Activated CD4-positive, alpha-beta T cell treated with anti-CD3 and anti-CD28 coated beads for 36 hours (primary cell): ENCODE measurements around the gene EDN2. TPM values are rescaled to one million over a fixed set of nuclear protein-coding genes. Genes with fewer than 3 reads are reported as not detected.

ENCODE experiments used
- ATAC-seq: fragments of 200-7000 bp; cut with Tn5 transposase; one replicate; pipeline ENCODE4 v1.10.0; 2021; ENCODE audit warnings: mild to moderate bottlenecking, moderate library complexity
- CTCF ChIA-PET: fragments of 350-600 bp; sonication (Branson Sonifier 250); formaldehyde crosslinking; loops from one replicate; lab custom pipeline; 2021; ENCODE audit warnings: antibody characterized with exemption; lab: Charles Lee
- POLR2A ChIA-PET: fragments of 350-600 bp; sonication (Branson Sonifier 250); formaldehyde crosslinking; loops from one replicate; lab custom pipeline; 2021; ENCODE audit warnings: antibody characterized with exemption, inconsistent platforms; lab: Charles Lee
- DNase-seq: peaks from one replicate; pipeline ENCODE4 v3.0.0-alpha.2; 2020
- H3K27ac Mint-ChIP-seq: one replicate; pipeline ENCODE4 v1.8.0; 2021; ENCODE audit warnings: mixed read lengths
- H3K27me3 Mint-ChIP-seq: one replicate; pipeline ENCODE4 v1.8.0; 2021; ENCODE audit warnings: mixed read lengths
- H3K36me3 Mint-ChIP-seq: one replicate; pipeline ENCODE4 v1.8.0; 2021; ENCODE audit warnings: low read depth, mixed read lengths
- H3K4me1 Mint-ChIP-seq: one replicate; pipeline ENCODE4 v1.8.0; 2021; ENCODE audit warnings: mixed read lengths
- H3K4me3 Mint-ChIP-seq: one replicate; pipeline ENCODE4 v1.8.0; 2021; ENCODE audit warnings: mild to moderate bottlenecking, moderate library complexity, mixed read lengths
- H3K9me3 Mint-ChIP-seq: one replicate; pipeline ENCODE4 v1.8.0; 2021; ENCODE audit warnings: low read depth, mixed read lengths
- intact Hi-C, 2 experiments: fragments of 100-400 bp; cut with DNase I in 1 of 2; cut with micrococcal nuclease in 1 of 2; formaldehyde crosslinking; loops; one replicate each; pipeline versions ENCODE4 v1.14.2 to v1.15.1; 2022 to 2024; cut with DNase I, micrococcal nuclease
- total RNA-seq, 2 experiments: library from RNA; stranded (reverse); gene quantifications; one replicate each; pipeline ENCODE4 v1.2.3, GENCODE V29; 2021

EDN2 gene
- total RNA-seq, 2 experiments from 2014 or later = not detected

DNA sequence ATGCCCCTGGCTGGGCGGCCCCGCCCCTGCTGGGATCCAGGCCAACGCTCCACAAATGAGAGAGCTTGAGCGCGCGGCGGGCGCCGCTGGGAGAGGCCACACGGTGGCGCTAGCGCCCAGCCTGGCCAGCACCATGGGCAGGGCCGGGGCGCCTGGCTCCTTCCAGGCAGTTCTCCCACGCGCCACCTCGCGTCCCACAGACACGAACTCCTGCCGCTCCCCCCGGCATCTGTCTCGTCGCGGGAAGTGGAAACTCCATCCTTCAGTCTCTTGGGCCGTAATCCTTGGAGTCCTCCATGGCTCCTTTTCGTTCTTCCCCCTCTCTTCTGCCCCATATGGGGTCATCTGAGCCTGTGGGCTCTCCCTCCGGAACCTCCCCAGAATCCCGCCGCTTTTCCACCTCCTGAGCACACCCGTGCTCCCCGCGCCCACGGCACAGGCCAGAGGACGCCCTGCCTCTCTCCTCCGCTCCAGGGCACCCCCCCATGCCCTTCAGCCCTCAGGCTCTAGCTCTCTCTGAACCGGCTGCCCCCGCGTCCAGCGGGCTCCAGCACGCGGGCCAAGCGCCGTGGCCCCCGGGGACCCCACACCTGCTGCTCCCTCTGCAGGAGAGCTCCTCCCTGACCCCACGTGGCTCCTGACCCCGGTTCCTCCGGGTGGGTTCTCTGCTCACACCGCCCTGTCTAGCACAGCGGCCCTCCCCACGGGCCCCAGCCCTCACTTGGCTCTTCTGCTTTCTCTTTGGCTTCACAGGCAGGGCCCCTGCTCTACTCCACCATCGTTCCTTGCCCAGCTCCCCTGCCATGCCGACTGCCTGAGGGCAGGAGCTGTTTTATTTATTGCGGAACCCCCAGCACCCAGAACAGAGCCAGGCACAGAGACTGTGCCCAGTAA is 31.9 kb upstream of the EDN2 start:
- intact Hi-C loops = loop anchor here (1.0 to 10.0 kb wide), 5 partner anchors 278 to 657 kb away; no protein-coding TSS in a partner anchor
- POLR2A ChIA-PET = no interaction called here
- peak; percentile 87 for DNase-seq
- H3K4me3 Mint-ChIP-seq = peak overlapping the region; percentile 19
- H3K4me1 Mint-ChIP-seq = peaks cover 11% of the 10 kb centered on the region
- H3K9me3 Mint-ChIP-seq = no peaks in the 10 kb centered on the region
- peak overlapping the region; percentile 16 for H3K27ac Mint-ChIP-seq
- CTCF ChIA-PET = interaction anchor here (0.6 to 2.6 kb wide), 14 partner anchors 8 to 657 kb away, joined by 3 to 12 read pairs (median 3); partner anchors contain the start of gene HIVEP3
- H3K27me3 Mint-ChIP-seq = no peaks in the 10 kb centered on the region
- peaks cover 29% of the 10 kb centered on the region for H3K36me3 Mint-ChIP-seq
- ATAC-seq = peak; percentile 92

DNA sequence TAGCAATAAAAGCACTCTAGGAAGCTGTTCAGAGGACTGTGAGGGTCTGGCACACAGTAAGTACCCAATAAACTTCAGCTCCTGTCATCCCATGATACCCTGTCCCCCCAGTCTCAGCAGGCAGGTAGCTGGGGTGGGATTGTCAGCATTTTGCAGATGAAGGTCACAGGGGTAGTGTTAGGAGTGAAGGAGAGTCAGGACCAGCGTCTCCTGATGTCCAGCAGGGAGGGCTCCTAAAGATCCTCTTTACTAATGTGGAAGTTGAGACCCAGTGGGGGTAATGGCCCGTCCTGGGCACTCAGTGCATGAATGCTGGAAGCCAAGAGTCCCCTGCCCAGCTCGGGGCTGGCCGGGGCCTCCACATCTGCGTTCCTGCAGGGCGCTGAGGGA is 31.3 kb upstream of the EDN2 start:
- H3K36me3 Mint-ChIP-seq = peaks cover 31% of the 10 kb centered on the region

DNA sequence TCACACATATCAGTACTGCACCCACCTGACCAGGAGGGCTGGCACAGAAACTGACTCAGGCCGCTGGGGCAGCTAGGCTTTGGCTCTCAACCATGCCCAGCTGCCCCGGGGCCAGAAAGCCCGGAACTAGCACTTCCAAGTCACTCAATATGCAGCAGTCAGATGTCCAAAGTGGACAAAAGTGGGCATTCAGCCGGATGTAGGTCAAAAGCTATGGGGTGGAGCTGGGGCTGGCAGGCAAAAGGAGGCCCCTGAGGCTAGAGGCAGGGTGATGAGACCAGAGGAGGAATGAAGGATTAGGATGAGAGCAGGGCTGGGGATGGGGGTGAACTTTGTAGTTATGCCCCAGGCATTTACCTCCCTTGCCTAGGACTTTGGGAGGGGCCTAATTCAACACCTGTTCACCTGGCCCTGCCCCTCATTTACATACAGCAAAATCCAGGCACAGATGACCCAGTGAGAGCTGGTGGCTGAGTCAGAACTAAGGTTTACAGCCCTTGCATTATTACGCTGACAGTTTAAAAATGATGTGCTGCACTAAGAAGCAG is 30.7 kb upstream of the EDN2 start:
- CTCF ChIA-PET = interaction anchor here (0.6 to 2.6 kb wide), 8 partner anchors 9 to 658 kb away, joined by 3 to 12 read pairs (median 4); no protein-coding TSS in a partner anchor
- peaks cover 11% of the 10 kb centered on the region for H3K4me1 Mint-ChIP-seq
- DNase-seq = no peak
- H3K27ac Mint-ChIP-seq = no peak overlapping the region
- H3K27me3 Mint-ChIP-seq = no peaks in the 10 kb centered on the region
- H3K36me3 Mint-ChIP-seq = peaks cover 30% of the 10 kb centered on the region
- no peaks in the 10 kb centered on the region for H3K9me3 Mint-ChIP-seq
- ATAC-seq = no peak
- POLR2A ChIA-PET = no interaction called here
- no peak overlapping the region for H3K4me3 Mint-ChIP-seq
- intact Hi-C loops = loop anchor here (5.0 to 10.0 kb wide), 3 partner anchors 280 to 380 kb away; no protein-coding TSS in a partner anchor

More for the DNA sequence above, 31.3 kb upstream of the EDN2 start:
- Mint-ChIP-seq H3K4me3 (no peak overlapping the region), H3K27ac (no peak overlapping the region), H3K9me3 (no peaks in the 10 kb centered on the region), H3K4me1 (peaks cover 11% of the 10 kb centered on the region), H3K27me3 (no peaks in the 10 kb centered on the region)
- ATAC-seq = no peak
- no peak for DNase-seq
- ChIA-PET CTCF (interaction anchor here (0.6 to 2.6 kb wide), 14 partner anchors 9 to 658 kb away, joined by 3 to 12 read pairs (median 4); partner anchors contain the start of gene HIVEP3), POLR2A (no interaction called here)
- intact Hi-C loops = loop anchor here (1.0 to 10.0 kb wide), 5 partner anchors 279 to 658 kb away; no protein-coding TSS in a partner anchor

DNA sequence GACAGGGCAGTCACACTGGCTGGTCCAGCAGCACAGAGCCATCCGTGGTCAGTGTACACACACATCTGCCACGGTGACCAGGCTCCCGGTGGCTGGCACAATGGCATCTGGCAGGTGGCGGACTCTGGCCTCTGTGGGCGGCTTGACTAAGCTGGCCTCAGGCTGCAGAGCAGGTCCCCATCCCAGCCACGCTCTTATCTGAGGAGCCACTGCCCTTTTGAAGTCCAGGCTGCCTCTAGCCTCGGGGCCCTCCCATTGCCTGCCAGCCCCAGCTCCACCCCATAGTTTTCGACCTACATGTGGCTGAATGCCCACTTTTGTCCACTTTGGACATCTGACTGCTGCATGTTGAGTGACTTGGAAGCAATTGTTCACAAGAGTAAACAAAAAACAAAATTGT is 29.9 kb upstream of the EDN2 start:
- ATAC-seq (no peak), DNase-seq (no peak)
- ChIA-PET CTCF (interaction anchor here (0.6 to 2.6 kb wide), 5 partner anchors 8 to 349 kb away, joined by 3 to 12 read pairs (median 3); no protein-coding TSS in a partner anchor), POLR2A (no interaction called here)
- H3K36me3 Mint-ChIP-seq = peaks cover 34% of the 10 kb centered on the region
- H3K27ac Mint-ChIP-seq = no peak overlapping the region
- H3K9me3 Mint-ChIP-seq = no peaks in the 10 kb centered on the region
- H3K27me3 Mint-ChIP-seq = no peaks in the 10 kb centered on the region
- intact Hi-C loops = loop anchor here in 1 of 2 experiments (10.0 kb wide), 2 partner anchors 280 to 380 kb away; no protein-coding TSS in a partner anchor
- H3K4me3 Mint-ChIP-seq = no peak overlapping the region
- peaks cover 11% of the 10 kb centered on the region for H3K4me1 Mint-ChIP-seq

DNA sequence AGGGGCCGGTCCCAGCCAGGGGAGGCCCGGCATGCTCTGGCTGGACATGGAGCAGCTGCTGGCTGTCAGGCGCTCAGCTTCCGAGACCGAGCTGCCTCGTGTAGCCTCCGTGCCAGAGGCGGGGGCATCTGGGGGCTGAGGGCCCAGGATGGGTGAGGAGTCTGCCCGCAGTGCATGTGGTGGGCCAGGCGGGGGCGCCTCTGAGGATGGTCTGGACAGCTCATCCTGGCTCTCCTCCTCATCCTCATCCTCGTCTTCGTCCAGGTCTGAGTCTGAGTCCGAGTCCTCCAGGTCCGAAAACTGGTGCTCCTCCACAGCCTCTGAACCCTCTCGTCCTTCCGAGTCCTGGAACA is 28.9 kb upstream of the EDN2 start:
- Mint-ChIP-seq H3K4me1 (peaks cover 11% of the 10 kb centered on the region), H3K36me3 (peaks cover 34% of the 10 kb centered on the region), H3K9me3 (no peaks in the 10 kb centered on the region), H3K4me3 (no peak overlapping the region), H3K27ac (no peak overlapping the region), H3K27me3 (no peaks in the 10 kb centered on the region)
- no peak for ATAC-seq
- ChIA-PET POLR2A (no interaction called here), CTCF (interaction anchor here (0.6 to 2.0 kb wide), 3 partner anchors 10 to 599 kb away, joined by 3 to 6 read pairs (median 3); no protein-coding TSS in a partner anchor)
- DNase-seq = peak; percentile 54
- intact Hi-C loops = loop anchor here in 1 of 2 experiments (10.0 kb wide), 2 partner anchors 281 to 381 kb away; no protein-coding TSS in a partner anchor

DNA sequence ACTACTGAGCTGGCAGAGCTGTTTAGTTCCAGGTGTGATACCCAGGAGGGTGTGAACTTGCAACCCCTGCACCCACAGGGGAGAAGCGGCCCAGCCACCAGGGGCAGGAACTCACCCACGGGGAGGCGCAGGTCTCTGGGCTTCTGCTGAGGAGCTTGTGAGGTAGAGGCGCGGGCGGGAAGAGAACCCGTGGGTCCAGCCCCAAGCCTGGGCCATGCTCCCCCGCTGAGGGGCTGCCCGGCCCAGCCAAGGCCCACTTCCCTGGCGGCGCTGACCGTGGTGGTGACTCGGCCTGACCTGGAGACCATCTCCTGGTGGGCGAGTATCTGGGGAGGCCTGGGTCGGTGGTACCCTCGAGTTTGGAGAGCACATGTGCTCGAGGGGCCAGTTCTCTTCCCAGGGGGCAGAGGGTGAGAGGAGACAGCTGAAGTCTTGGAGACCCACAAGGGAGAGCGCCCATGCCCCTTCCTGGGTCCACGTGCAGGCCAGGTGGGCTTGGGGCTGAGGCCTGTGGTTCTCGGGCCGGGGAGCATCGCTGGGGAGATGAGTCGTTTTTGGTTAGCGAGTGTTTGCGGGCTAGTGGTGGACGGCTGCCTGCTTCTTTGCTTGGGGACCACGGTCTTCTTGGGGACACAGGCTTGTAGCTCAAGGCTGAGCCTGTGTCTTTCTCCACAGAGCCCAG is 28.4 kb upstream of the EDN2 start:
- intact Hi-C loops = loop anchor here in 1 of 2 experiments (10.0 kb wide), 2 partner anchors 282 to 382 kb away; no protein-coding TSS in a partner anchor
- POLR2A ChIA-PET = no interaction called here
- no peaks in the 10 kb centered on the region for H3K9me3 Mint-ChIP-seq
- no peaks in the 10 kb centered on the region for H3K27me3 Mint-ChIP-seq
- no peak overlapping the region for H3K4me3 Mint-ChIP-seq
- H3K4me1 Mint-ChIP-seq = peaks cover 11% of the 10 kb centered on the region
- DNase-seq (no peak), ATAC-seq (no peak)
- peaks cover 34% of the 10 kb centered on the region for H3K36me3 Mint-ChIP-seq
- no peak overlapping the region for H3K27ac Mint-ChIP-seq
- CTCF ChIA-PET = interaction anchor here (0.6 to 2.0 kb wide), 2 partner anchors 11 to 599 kb away, joined by 3 to 6 read pairs; no protein-coding TSS in a partner anchor

DNA sequence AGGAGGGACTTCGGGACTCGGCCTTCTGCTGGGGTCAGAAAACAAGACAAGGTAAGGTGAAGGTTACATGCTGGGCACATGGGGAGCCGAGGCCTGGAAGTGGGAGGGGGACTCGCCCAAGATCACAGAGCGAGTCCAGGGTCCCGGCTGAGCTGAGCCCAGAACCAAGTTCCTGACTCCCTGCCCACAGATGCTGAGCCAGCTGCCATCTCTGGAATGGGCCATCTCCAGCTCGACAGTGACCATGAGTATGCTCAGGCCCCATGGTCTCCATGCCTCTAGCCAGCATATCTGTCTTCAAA is 26.7 kb upstream of the EDN2 start:
- CTCF ChIA-PET = no interaction called here
- Mint-ChIP-seq H3K4me1 (peaks cover under 1% of the 10 kb centered on the region), H3K27me3 (no peaks in the 10 kb centered on the region), H3K27ac (no peak overlapping the region), H3K9me3 (no peaks in the 10 kb centered on the region), H3K36me3 (peaks cover 30% of the 10 kb centered on the region), H3K4me3 (no peak overlapping the region)
- POLR2A ChIA-PET = no interaction called here
- DNase-seq = no peak
- intact Hi-C loops = loop anchor here in 1 of 2 experiments (10.0 kb wide), 2 partner anchors 284 to 384 kb away; no protein-coding TSS in a partner anchor
- ATAC-seq = no peak

DNA sequence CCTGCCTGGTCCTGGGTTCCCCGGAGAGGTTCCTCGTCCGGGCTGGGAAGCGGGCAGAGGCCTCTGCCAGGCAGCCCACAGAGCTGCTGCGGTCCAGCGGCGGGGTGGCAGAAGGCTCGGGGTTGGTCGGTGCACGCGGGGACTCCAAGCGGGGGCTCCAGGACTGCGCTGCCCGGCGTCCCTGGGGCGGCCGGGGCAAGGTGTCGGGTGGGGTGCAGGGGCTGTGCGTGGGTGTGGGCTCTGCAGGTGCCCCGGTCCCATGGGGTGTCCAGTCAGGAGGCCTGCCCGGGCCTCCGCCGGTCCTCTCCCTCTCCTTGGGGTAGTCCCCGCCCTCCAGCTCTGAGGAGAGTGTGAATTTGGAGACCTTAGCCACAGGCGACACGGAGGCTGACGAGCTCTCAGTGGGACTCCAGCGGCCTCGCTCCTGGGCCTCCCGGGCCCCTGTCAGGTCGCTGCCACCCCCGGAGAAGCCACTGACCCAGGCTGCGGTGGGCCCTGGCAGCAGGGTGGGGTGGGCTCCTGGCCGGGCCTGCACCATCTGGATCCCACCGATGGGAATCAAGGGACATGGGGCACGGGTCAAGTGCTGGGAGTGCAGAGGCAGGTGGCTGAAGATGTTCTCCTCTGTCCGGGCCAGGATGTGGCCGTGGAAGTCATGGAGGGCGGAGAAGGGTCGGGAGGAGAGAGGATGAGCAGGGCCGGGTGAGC is 26.2 kb upstream of the EDN2 start:
- DNase-seq = no peak
- intact Hi-C loops = loop anchor here in 1 of 2 experiments (10.0 kb wide), 2 partner anchors 284 to 384 kb away; no protein-coding TSS in a partner anchor
- H3K36me3 Mint-ChIP-seq = peaks cover 29% of the 10 kb centered on the region
- ChIA-PET POLR2A (no interaction called here), CTCF (no interaction called here)
- H3K27ac Mint-ChIP-seq = no peak overlapping the region
- H3K9me3 Mint-ChIP-seq = no peaks in the 10 kb centered on the region
- no peak for ATAC-seq
- H3K4me1 Mint-ChIP-seq = no peaks in the 10 kb centered on the region
- no peaks in the 10 kb centered on the region for H3K27me3 Mint-ChIP-seq
- no peak overlapping the region for H3K4me3 Mint-ChIP-seq

DNA sequence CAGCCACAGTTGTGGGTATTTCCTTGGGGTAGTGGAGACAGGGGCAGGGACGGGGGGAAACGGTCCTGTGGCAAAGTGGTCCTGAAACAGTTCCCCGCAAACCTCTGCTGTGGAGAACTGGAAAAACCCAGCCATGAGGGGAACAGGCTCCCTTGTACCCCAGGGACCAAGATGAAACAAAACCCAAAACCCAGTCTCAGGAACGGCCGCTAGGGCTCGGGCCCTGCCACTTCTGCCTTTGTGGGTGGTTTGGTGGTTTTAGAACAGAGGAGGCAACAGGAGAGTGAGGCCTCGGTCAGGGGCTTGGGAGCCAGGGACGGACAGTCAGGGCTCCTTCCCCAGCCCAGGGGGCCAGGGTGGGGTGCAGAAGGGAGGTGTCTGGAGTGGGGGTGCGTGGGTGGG is 24.8 kb upstream of the EDN2 start:
- DNase-seq (no peak), ATAC-seq (no peak)
- peaks cover 7% of the 10 kb centered on the region for H3K4me1 Mint-ChIP-seq
- POLR2A ChIA-PET = no interaction called here
- CTCF ChIA-PET = no interaction called here
- H3K4me3 Mint-ChIP-seq = no peak overlapping the region
- no peaks in the 10 kb centered on the region for H3K27me3 Mint-ChIP-seq
- no peak overlapping the region for H3K27ac Mint-ChIP-seq
- peaks cover 24% of the 10 kb centered on the region for H3K36me3 Mint-ChIP-seq
- intact Hi-C loops = no loop called here
- no peaks in the 10 kb centered on the region for H3K9me3 Mint-ChIP-seq

DNA sequence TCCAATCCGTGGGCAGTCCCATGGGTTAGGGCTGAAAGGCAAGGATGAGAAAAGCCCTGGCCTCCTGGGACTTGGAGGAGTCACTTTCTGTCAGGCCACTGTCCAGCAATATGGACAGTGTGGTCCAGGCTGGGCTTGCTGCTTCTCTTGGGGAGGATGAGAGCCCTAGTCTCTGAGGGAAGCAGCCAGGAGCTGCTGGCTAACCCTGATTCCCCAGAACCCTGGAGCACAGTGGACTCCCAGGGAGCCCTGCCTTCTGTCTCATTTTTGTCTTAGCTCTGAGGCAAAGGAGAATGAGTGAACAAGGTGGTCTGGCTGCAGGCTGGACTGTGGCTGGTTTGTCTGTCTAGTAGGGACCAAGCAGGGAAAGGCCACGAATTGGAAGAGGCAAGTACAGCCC is 23.8 kb upstream of the EDN2 start:
- Mint-ChIP-seq H3K4me1 (peaks cover 10% of the 10 kb centered on the region), H3K36me3 (peaks cover 22% of the 10 kb centered on the region), H3K27ac (peak overlapping the region; percentile 29), H3K27me3 (no peaks in the 10 kb centered on the region), H3K4me3 (no peak overlapping the region), H3K9me3 (no peaks in the 10 kb centered on the region)
- CTCF ChIA-PET = no interaction called here
- intact Hi-C loops = no loop called here
- no peak for ATAC-seq
- no peak for DNase-seq
- POLR2A ChIA-PET = no interaction called here
